Stimulated activated naive CD8-positive, alpha-beta T cell treated with anti-CD3 and anti-CD28 coated beads, Interleukin-15, Interleukin-2, amounts not matched to agents 100 U/mL and 50 U/mL, for 24 hours (primary cell): Measurements from ENCODE around the gene CCDC172.
"Not testable (repeated sequence)": the region's sequence is repeated elsewhere in the genome, so short reads cannot be mapped to it uniquely, and the experiment has no call there.

ENCODE experiments used
- ATAC-seq: fragments of 150-1000 bp; cut with Tn5 transposase; one replicate; pipeline ENCODE4 v1.10.0; 2021
- DNase-seq: peaks from one replicate; pipeline ENCODE4 v3.0.0; 2021

Gene CCDC172

GRCh38 chr10:116336866-116337265, 12.6 kb downstream of the CCDC172 start:
- no peak for ATAC-seq
- DNase-seq = no peak

DNA sequence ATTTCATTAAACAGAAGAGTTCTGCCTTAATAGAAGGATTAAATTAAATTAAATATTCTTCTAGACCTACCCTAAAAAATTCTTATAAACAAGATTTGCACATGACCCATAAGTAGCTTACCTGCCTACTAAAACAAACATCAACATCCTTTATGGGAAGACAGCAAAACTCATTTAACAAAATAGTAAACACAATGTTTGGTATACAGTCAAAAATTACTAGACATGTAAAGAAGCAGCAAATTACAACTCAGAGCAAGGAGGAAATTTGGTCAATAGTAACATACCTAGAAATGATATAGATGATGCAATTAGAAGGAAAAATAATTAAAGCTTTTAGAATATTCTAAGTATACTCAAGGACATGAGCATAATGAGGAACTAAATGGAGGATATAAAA, 27.9 kb downstream of the CCDC172 start:
- no peak for DNase-seq
- ATAC-seq = no peak

DNA sequence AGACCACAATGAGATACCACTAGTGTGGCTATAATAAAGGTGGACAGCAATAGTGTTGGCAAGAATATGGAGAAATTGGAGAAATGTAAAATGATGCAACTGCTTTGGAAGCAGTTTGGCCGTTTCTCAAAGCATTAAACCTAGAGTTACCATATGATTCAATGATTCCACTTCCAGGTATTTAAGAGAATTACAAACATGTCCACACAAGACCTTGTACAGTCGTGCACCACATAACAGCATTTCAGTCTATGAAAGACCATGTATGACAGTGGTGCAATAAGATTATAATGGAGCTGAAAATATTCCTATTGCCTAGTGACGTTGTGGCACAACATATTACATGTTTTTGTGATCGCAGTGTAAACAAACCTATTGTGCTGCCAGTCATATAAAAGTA, 29.6 kb downstream of the CCDC172 start:
- DNase-seq = no peak
- no peak for ATAC-seq

DNA sequence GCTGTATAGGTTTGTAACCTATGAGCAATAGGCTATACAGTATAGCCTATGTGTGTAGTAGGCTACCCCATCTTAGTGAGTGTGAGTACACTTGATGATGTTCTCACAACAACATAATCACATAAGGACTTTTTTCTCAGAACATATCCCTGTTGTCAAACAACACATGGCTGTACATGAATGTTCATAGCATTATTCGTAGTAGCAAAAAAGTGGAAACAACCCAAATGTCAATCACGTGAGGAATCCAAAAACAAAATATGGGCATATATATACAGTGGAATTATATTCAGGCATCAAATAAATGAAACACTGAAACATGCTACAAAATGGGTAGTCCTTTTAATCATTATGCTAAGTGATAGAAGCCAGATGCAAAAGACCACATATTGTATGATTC, 31.1 kb downstream of the CCDC172 start:
- no peak for DNase-seq
- ATAC-seq = no peak

DNA sequence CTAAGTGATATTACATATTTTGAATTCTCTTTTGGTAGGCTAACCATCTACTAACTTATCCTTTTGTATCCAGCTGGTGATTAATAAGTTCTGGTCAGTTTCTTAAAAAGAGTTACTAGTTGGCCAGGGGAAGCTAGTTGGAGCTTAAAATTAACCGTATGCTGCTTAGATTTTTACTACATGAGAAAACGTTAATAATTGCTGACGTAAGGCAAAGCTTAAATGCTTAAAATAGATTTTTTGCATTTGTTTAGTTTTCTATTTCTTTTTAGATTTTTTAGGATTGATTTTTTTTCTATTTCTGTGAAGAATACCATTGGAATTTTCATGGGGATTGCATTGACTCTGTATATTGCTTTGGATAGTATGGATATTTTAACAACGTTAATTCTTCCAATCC, 32.6 kb downstream of the CCDC172 start:
- ATAC-seq = no peak
- no peak for DNase-seq

DNA sequence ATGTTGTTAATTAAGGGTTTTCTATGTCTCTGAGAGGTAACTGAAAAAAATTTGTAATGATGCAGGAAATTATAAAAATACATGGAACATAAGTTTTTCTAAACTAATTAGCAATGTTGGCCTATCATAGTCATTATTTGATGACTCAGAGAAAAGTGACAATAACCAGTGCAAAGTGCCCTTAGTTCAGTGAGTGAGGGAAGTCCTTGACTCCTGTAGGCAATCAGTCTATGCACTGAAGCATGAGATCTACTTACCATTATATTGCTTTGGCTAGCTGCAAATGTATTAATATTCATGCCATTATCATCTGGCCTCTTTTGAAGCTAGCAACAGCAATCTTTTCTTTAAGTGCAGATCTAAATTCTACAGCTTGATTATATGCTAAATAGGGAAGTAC, 40.6 kb downstream of the CCDC172 start:
- DNase-seq (no peak), ATAC-seq (no peak)

GRCh38 chr10:116371737-116372136, 47.5 kb downstream of the CCDC172 start:
- ATAC-seq = no peak
- no peak for DNase-seq

DNA sequence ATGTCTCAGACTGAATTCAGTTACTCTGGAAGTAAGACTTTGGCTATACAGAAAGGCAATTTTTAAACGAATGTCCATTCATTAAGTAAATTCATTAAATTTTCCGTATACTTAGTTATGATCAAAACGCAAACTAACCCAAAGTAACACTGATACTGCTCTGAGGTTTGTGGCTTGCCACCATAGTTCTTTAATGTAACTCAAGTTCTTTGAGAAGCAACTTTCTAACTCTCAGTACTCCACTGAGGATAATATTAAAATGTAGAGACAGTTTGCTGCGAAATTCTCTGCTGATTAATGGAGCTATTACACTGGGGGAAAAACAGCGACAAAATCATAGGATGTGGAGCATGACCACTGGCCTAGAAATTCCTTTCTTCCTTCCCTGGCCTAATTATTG, 58.0 kb downstream of the CCDC172 start:
- ATAC-seq (no peak), DNase-seq (no peak)

GRCh38 chr10:116385311-116385710, 61.1 kb downstream of the CCDC172 start:
- DNase-seq (no peak), ATAC-seq (no peak)

DNA sequence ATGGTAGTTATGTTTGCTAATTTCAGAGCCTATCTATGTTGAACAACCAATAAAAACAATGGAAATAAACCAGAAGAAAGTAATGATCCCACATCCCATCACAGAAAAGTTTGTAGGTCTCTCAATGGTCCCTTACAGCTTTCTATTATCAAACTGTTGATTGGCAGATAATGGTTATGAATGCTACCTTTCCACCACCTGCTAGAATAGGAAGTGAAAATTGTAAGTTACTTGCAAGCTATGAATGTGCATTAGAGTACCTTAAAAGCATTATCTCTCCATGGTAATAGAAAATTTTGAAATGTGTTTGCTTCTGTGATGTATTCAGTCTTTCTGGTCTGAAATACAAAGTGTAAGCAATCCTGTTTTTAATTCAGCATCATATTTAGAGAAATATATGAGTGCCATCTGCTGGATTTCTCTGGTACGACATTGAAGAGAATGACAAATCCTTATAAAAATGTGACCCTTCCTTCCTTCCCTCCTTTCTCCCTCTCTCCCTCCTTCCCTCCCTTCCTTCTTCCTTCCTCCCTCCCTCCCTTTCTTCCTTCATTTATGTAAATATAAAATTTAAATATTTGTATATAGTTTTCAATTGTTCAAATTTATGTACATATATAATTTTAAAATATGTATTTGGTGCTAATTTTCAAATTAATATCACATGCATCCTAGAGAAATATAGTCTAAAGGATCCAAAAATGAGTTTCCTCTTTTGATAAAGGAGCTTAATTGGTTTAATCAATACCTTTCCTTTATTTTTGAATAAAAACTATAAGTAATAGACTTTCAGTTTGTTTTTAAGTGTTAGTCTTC, 62.0 kb downstream of the CCDC172 start:
- no peak for ATAC-seq

GRCh38 chr10:116393246-116393831, 69.1 kb downstream of the CCDC172 start:
- not testable (repeated sequence) for ATAC-seq, DNase-seq

More for the DNA sequence above, 62.0 kb downstream of the CCDC172 start:
- no peak for DNase-seq

DNA sequence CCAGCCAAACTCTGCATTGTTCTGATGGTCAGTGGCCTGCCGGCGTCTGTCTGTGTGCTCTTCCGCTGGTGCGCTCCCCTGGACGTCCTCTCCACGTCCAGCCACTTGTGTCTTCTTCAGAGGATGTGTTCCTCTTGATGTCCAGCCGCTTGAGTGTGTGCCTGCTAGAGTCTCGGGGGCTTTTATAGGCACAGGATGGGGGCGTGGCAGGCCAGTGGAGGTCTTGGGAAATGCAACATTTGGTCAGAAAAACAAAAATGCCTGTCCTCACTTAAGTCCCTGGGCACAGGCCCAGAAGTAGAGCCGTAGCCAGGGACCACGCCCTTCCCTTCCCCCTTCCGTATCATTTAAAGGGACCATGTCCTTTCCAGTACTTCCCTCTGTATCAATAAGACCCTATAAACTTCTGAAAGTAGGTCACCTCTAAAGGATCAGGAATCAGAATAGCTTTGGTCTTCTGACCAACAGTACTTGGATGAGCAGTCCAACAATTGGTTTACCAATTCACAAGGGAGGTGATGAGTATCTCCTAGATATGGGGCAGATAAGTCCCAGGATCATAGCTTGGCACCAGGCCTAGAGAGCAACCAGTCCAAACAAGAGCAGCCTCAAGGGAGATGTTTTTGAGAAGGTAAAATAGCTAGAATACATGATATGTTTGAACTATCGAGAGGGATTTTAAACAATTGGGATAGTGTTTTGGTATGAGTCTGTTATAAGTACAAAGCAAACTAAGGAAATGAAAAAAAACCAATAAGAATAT, 71.2 kb downstream of the CCDC172 start:
- DNase-seq = no peak
- no peak for ATAC-seq

GRCh38 chr10:116398224-116398623, 74.0 kb downstream of the CCDC172 start:
- no peak for DNase-seq
- ATAC-seq = no peak

- no peak for ATAC-seq
- DNase-seq = no peak
Observed at GRCh38 chr10:116402858-116403257, 78.6 kb downstream of the CCDC172 start.

DNA sequence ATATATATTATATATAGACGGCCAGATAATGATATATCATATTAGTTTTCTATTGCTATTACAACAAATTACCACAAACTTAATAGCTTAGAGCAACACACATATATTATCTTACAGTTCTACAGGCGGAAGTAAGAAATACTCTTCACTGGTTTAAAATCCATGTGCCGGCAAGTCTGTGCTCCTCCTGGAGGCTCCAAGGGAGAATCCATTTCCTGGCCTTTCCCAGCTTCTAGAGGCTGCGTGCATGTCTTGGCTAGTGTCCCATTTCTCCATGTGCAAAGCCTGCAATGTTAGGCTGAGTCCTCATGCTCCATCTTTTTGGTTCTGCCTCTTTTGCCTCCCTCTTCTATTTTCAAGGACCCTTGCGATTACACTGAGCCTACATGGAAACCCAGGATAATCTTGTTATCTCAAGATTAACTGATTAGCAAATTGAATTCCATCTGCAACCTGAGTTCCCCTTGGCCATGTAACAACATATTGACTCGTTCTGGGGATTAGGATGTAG, 79.5 kb downstream of the CCDC172 start:
- ATAC-seq (no peak), DNase-seq (no peak)

- no peak for ATAC-seq
- no peak for DNase-seq
Observed at GRCh38 chr10:116408719-116409118, 84.5 kb downstream of the CCDC172 start.

GRCh38 chr10:116410351-116410750, 86.1 kb downstream of the CCDC172 start:
- DNase-seq = no peak

DNA sequence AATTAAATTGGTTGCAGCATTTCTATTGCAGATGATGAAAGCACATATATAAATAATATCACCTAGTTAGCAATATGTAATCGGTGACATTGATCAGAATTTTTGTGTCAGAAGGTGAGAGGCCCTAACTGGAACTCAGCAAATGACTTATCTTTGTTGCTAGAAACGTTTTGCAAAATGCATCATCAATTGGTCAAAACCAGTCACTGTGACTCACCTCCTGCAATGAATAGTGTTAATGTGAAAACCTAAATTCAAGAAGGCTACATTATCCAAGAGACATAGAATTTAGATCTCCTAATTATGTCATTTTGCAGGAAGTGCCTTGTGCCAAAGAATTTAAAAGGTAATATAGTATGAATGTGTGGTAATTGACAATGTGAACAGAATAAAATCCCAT, 93.6 kb downstream of the CCDC172 start:
- DNase-seq = no peak
- no peak for ATAC-seq

More at GRCh38 chr10:116410351-116410750, 86.1 kb downstream of the CCDC172 start:
- no peak for ATAC-seq

DNA sequence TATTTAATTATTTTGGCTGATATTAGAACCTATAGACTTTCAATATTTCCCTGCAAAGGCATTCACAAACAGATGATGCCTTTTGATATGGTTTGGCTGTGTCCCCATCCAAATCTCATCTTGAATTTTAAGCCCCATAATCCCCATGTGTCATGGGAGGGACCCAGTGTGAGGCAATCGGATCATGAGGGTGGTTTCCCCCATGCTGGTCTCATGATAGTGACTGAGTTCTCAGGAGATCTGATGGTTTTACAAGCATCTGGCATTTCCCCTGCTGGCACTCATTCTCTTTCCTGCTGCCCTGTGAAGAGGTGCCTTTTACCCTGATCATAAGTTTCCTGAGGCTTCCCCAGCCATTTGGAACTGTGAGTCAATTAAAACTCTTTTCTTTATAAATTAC, 94.1 kb downstream of the CCDC172 start:
- ATAC-seq = no peak
- DNase-seq = no peak

DNA sequence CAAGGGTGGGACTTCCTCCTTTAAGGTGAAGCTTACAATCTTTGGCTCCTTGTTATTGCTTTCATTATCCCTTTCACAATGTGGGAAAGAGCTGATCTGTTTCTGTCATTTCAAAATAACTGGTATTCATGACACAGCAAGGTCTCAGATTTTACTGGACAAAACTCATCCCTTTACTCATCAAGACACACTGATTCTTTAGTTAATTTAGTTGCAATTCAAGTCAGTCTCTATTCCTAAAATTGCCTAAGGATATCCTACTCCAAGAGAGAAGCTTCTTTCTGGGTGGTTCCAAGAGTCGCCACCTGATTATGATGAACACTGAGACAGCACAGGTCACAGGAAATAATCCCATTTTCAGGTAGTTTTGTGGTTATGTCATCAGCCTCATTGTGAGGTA, 97.6 kb downstream of the CCDC172 start:
- DNase-seq (no peak), ATAC-seq (no peak)

DNA sequence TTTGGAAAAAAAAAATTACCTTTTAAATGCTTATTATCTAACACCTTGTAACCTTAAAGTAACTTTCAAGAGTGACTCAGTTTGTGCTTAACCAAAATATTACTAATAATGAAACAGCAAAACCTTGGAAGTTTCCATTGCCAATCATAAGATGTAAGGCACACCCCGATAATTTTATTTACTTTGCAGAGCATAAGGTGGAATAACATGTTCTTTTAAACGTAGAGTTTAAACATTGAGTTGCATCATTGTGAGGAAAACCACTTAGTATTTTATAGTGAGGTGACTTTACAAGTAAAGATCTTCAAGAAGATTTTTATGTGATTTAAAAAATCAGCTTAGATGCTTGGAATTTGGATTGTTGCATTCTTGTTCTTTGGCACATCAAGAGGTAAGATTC, 103.4 kb downstream of the CCDC172 start, which contains the start of gene PNLIPRP3:
PNLIPRP3 (plus strand) TSS at position 177 of the 400 bp plus-strand sequence; CDS start at position 343, 166 bp downstream.
- DNase-seq (no peak), ATAC-seq (no peak)

GRCh38 chr10:116429288-116429977, 105.2 kb downstream of the CCDC172 start:
- DNase-seq (no peak), ATAC-seq (no peak)
